ENCODE results near the gene TTR. TPM values are rescaled to one million over a fixed set of nuclear protein-coding genes. Genes with fewer than 3 reads are reported as not detected.

The TTR gene
- not detected for total RNA-seq
- not detected for polyA plus RNA-seq

GRCh38 chr18:31591628-31592027, at the start of gene TTR:
Gene TTR (plus strand): TSS chr18:31591877. CDS start chr18:31591903, 26 bp downstream.
- CTCF ChIA-PET (ENCODE audit: partially characterized antibody) = no interaction called here
- Histone ChIP-seq H3K27me3 (ENCODE audit: insufficient read depth, low read length) (no peaks in the 10 kb centered on the region), H3K4me3 (ENCODE audit: low read length in 2 of 2) (no peak within 1 kb of the TSS), H3K9me3 (ENCODE audit: control insufficient read depth in 1 of 2, low read length in 2 of 2) (no peaks in the 10 kb centered on the region), H3K4me1 (ENCODE audit: insufficient read depth, low read length) (no peaks in the 10 kb centered on the region), H3K36me3 (ENCODE audit: insufficient read depth, low read length) (no peaks in the 10 kb centered on the region), H3K27ac (ENCODE audit: low read depth, low read length) (no peak within 1 kb of the TSS)
- POLR2A ChIA-PET (ENCODE audit: partially characterized antibody) = no interaction called here
- no peaks in the 10 kb centered on the region for H3K4me1 Mint-ChIP-seq
- no peak within 1 kb of the TSS for H3K4me3 Mint-ChIP-seq
- H3K27ac Mint-ChIP-seq = peak within 1 kb of the TSS in 1 of 7 donors; percentile 14
- intact Hi-C loops (cut with micrococcal nuclease) = no loop called here
- H3K27me3 Mint-ChIP-seq = peaks cover 0 to 10% of the 10 kb centered on the region in 2 donors
- no peaks in the 10 kb centered on the region for H3K9me3 Mint-ChIP-seq
- no peaks in the 10 kb centered on the region for H3K36me3 Mint-ChIP-seq
- DNase-seq = no peak

GRCh38 chr18:31546476-31546875, 45.2 kb upstream of the TTR start:
- Mint-ChIP-seq H3K27ac (no peak overlapping the region), H3K4me3 (no peak overlapping the region), H3K9me3 (no peaks in the 10 kb centered on the region), H3K36me3 (no peaks in the 10 kb centered on the region), H3K4me1 (no peaks in the 10 kb centered on the region), H3K27me3 (peaks cover 0 to 1% of the 10 kb centered on the region in 2 donors)
- no peaks in the 10 kb centered on the region for H3K4me1 ChIP-seq (ENCODE audit: insufficient read depth, low read length)
- no peaks in the 10 kb centered on the region for H3K27me3 ChIP-seq (ENCODE audit: insufficient read depth, low read length)
- H3K4me3 ChIP-seq (ENCODE audit: low read length in 2 of 2) = no peak overlapping the region
- no peak for DNase-seq
- no peak overlapping the region for H3K27ac ChIP-seq (ENCODE audit: low read depth, low read length)
- H3K36me3 ChIP-seq (ENCODE audit: insufficient read depth, low read length) = no peaks in the 10 kb centered on the region
- intact Hi-C loops (cut with micrococcal nuclease) = no loop called here
- H3K9me3 ChIP-seq (ENCODE audit: control insufficient read depth in 1 of 2, low read length in 2 of 2) = no peaks in the 10 kb centered on the region
- POLR2A ChIA-PET (ENCODE audit: partially characterized antibody) = no interaction called here
- CTCF ChIA-PET (ENCODE audit: partially characterized antibody) = interaction anchor here (1.6 kb wide), 1 partner anchor 10 kb away, joined by 10 read pairs; no protein-coding TSS in a partner anchor

GRCh38 chr18:31548853-31549252, 42.8 kb upstream of the TTR start:
- no peaks in the 10 kb centered on the region for H3K4me1 Mint-ChIP-seq
- ChIA-PET POLR2A (ENCODE audit: partially characterized antibody) (no interaction called here), CTCF (ENCODE audit: partially characterized antibody) (interaction anchor here (2.5 kb wide), 1 partner anchor 12 kb away, joined by 8 read pairs; no protein-coding TSS in a partner anchor)
- Histone ChIP-seq H3K9me3 (ENCODE audit: control insufficient read depth in 1 of 2, low read length in 2 of 2) (no peaks in the 10 kb centered on the region), H3K27ac (ENCODE audit: low read depth, low read length) (no peak overlapping the region), H3K36me3 (ENCODE audit: insufficient read depth, low read length) (no peaks in the 10 kb centered on the region), H3K4me1 (ENCODE audit: insufficient read depth, low read length) (no peaks in the 10 kb centered on the region), H3K27me3 (ENCODE audit: insufficient read depth, low read length) (no peaks in the 10 kb centered on the region), H3K4me3 (ENCODE audit: low read length in 2 of 2) (no peak overlapping the region)
- intact Hi-C loops (cut with micrococcal nuclease) = no loop called here
- no peak for DNase-seq
- H3K27ac Mint-ChIP-seq = no peak overlapping the region
- no peaks in the 10 kb centered on the region for H3K36me3 Mint-ChIP-seq
- peaks cover 2 to 4% of the 10 kb centered on the region in 2 donors for H3K27me3 Mint-ChIP-seq
- no peaks in the 10 kb centered on the region for H3K9me3 Mint-ChIP-seq
- H3K4me3 Mint-ChIP-seq = no peak overlapping the region

GRCh38 chr18:31549416-31549815, 42.3 kb upstream of the TTR start:
- intact Hi-C loops (cut with micrococcal nuclease) = no loop called here
- H3K36me3 Mint-ChIP-seq = no peaks in the 10 kb centered on the region
- no peak overlapping the region for H3K27ac Mint-ChIP-seq
- H3K9me3 Mint-ChIP-seq = no peaks in the 10 kb centered on the region
- Histone ChIP-seq H3K9me3 (ENCODE audit: control insufficient read depth in 1 of 2, low read length in 2 of 2) (no peaks in the 10 kb centered on the region), H3K4me1 (ENCODE audit: insufficient read depth, low read length) (no peaks in the 10 kb centered on the region), H3K27me3 (ENCODE audit: insufficient read depth, low read length) (no peaks in the 10 kb centered on the region), H3K27ac (ENCODE audit: low read depth, low read length) (no peak overlapping the region), H3K4me3 (ENCODE audit: low read length in 2 of 2) (no peak overlapping the region), H3K36me3 (ENCODE audit: insufficient read depth, low read length) (no peaks in the 10 kb centered on the region)
- CTCF ChIA-PET (ENCODE audit: partially characterized antibody) = interaction anchor here (1.6 to 2.5 kb wide), 2 partner anchors 11 to 173 kb away, joined by 3 to 8 read pairs; no protein-coding TSS in a partner anchor
- peaks cover 2 to 5% of the 10 kb centered on the region in 2 donors for H3K27me3 Mint-ChIP-seq
- DNase-seq = no peak
- H3K4me3 Mint-ChIP-seq = no peak overlapping the region
- POLR2A ChIA-PET (ENCODE audit: partially characterized antibody) = no interaction called here
- H3K4me1 Mint-ChIP-seq = no peaks in the 10 kb centered on the region

GRCh38 chr18:31551883-31552282, 39.8 kb upstream of the TTR start:
- POLR2A ChIA-PET (ENCODE audit: partially characterized antibody) = no interaction called here
- intact Hi-C loops (cut with micrococcal nuclease) = no loop called here
- Mint-ChIP-seq H3K36me3 (no peaks in the 10 kb centered on the region), H3K4me1 (peaks cover 0 to 2% (median 1%) of the 10 kb centered on the region in 4 donors), H3K4me3 (no peak overlapping the region), H3K9me3 (no peaks in the 10 kb centered on the region), H3K27ac (no peak overlapping the region), H3K27me3 (peaks cover 8 to 13% of the 10 kb centered on the region in 2 donors)
- H3K27ac ChIP-seq (ENCODE audit: low read depth, low read length) = no peak overlapping the region
- H3K27me3 ChIP-seq (ENCODE audit: insufficient read depth, low read length) = no peaks in the 10 kb centered on the region
- no peak for DNase-seq
- no peaks in the 10 kb centered on the region for H3K9me3 ChIP-seq (ENCODE audit: control insufficient read depth in 1 of 2, low read length in 2 of 2)
- H3K4me1 ChIP-seq (ENCODE audit: insufficient read depth, low read length) = no peaks in the 10 kb centered on the region
- no peak overlapping the region for H3K4me3 ChIP-seq (ENCODE audit: low read length in 2 of 2)
- CTCF ChIA-PET (ENCODE audit: partially characterized antibody) = interaction anchor here (1.3 to 1.9 kb wide), 2 partner anchors 9 to 171 kb away, joined by 6 to 7 read pairs; no protein-coding TSS in a partner anchor
- no peaks in the 10 kb centered on the region for H3K36me3 ChIP-seq (ENCODE audit: insufficient read depth, low read length)

GRCh38 chr18:31553800-31554199, 37.9 kb upstream of the TTR start:
- Mint-ChIP-seq H3K4me3 (no peak overlapping the region), H3K27ac (no peak overlapping the region), H3K4me1 (peaks cover 0 to 2% (median 1%) of the 10 kb centered on the region in 4 donors), H3K9me3 (peaks cover 0 to 2% (median 0%) of the 10 kb centered on the region in 8 donors), H3K27me3 (peaks cover 10 to 13% of the 10 kb centered on the region in 2 donors), H3K36me3 (no peaks in the 10 kb centered on the region)
- ChIA-PET CTCF (ENCODE audit: partially characterized antibody) (interaction anchor here (1.7 kb wide), 1 partner anchor 10 kb away, joined by 6 read pairs; no protein-coding TSS in a partner anchor), POLR2A (ENCODE audit: partially characterized antibody) (no interaction called here)
- Histone ChIP-seq H3K27ac (ENCODE audit: low read depth, low read length) (no peak overlapping the region), H3K4me3 (ENCODE audit: low read length in 2 of 2) (no peak overlapping the region), H3K36me3 (ENCODE audit: insufficient read depth, low read length) (no peaks in the 10 kb centered on the region), H3K27me3 (ENCODE audit: insufficient read depth, low read length) (no peaks in the 10 kb centered on the region), H3K4me1 (ENCODE audit: insufficient read depth, low read length) (no peaks in the 10 kb centered on the region), H3K9me3 (ENCODE audit: control insufficient read depth in 1 of 2, low read length in 2 of 2) (no peaks in the 10 kb centered on the region)
- DNase-seq = no peak
- intact Hi-C loops (cut with micrococcal nuclease) = no loop called here

GRCh38 chr18:31554776-31555175, 36.9 kb upstream of the TTR start:
- H3K4me3 Mint-ChIP-seq = no peak overlapping the region
- Histone ChIP-seq H3K27ac (ENCODE audit: low read depth, low read length) (no peak overlapping the region), H3K36me3 (ENCODE audit: insufficient read depth, low read length) (no peaks in the 10 kb centered on the region), H3K27me3 (ENCODE audit: insufficient read depth, low read length) (no peaks in the 10 kb centered on the region), H3K4me1 (ENCODE audit: insufficient read depth, low read length) (no peaks in the 10 kb centered on the region), H3K4me3 (ENCODE audit: low read length in 2 of 2) (no peak overlapping the region), H3K9me3 (ENCODE audit: control insufficient read depth in 1 of 2, low read length in 2 of 2) (no peaks in the 10 kb centered on the region)
- DNase-seq = no peak
- H3K27ac Mint-ChIP-seq = no peak overlapping the region
- H3K36me3 Mint-ChIP-seq = no peaks in the 10 kb centered on the region
- peaks cover 10 to 13% of the 10 kb centered on the region in 2 donors for H3K27me3 Mint-ChIP-seq
- intact Hi-C loops (cut with micrococcal nuclease) = loop anchor here (5.0 kb wide), 1 partner anchor 423 kb away; no protein-coding TSS in a partner anchor
- ChIA-PET POLR2A (ENCODE audit: partially characterized antibody) (no interaction called here), CTCF (ENCODE audit: partially characterized antibody) (interaction anchor here (1.4 to 3.9 kb wide), 3 partner anchors 11 to 169 kb away, joined by 3 to 48 read pairs (median 6); no protein-coding TSS in a partner anchor)
- peaks cover 0 to 2% (median 1%) of the 10 kb centered on the region in 4 donors for H3K4me1 Mint-ChIP-seq
- H3K9me3 Mint-ChIP-seq = peaks cover 0 to 2% (median 0%) of the 10 kb centered on the region in 8 donors

Measured in CD4-positive, alpha-beta memory T cell (primary cell).